ENCODE data around the gene MS4A6A.

Gene MS4A6A, protein sequence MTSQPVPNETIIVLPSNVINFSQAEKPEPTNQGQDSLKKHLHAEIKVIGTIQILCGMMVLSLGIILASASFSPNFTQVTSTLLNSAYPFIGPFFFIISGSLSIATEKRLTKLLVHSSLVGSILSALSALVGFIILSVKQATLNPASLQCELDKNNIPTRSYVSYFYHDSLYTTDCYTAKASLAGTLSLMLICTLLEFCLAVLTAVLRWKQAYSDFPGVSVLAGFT

DNA sequence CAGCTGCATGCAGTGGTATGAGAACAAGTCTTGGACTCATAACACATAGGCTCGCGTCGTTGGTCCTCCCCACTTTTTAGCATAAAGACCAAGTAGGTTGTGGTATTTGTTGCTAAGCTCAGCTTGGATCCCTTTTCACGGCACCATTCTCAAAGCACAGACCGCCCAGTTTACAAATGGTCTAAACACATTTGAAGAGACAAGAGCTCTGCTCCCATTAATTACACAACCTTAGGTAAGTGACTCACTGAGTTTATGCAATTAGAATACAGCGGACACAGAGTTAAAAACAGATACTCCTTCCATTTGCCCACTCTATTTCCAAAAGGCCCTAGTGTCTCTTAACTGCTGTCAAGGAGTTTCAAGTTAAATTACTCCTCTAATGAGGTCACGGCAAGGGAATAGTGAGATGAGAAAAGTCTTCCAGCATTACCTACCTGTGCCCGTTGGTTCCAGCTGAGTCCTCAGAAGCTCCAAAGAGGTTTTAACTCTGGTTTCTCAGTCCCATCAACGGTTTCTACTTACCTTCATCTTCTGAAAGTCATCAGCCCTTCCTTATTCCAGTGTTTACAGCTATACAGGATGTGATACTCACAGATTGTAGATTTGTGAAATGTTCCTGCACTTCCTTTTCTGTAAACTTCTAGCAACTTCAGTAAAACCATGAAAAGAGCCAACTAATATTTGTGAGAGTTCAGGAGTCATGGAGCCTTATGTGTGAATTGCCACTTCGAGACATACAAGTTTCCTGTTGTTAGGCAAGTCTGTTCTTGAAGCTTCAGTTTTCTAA is at the start of gene MS4A6A:
Gene MS4A6A (minus strand): TSS at position 543 of the 790 bp plus-strand sequence. CDS start 1,356 bp downstream, outside the sequence.
- H3K9me3 Mint-ChIP-seq: peaks cover 11% of the 10 kb centered on the region

DNA sequence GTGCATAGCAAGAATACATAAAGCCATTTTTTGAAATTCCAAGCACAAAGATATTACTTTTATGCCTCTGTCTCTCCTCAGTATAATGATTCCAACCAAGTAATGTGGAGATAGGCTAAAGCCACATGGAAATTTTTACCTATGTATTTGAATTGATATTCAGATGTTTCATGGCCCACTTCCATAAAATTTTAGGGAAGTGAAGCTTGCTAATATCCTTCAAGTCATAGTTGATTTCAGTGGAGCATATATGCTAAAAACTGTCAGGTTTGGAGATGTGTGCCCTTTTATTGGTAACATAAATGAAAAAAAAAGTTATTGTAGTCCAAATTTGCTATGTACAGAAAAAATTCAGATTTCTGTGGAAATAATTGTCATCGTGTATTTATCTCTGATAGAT is 47.8 kb upstream of the MS4A6A start:
- DNase-seq: no peak
- Mint-ChIP-seq H3K36me3 (ENCODE audit: low read depth) (no peaks in the 10 kb centered on the region), H3K9me3 (no peaks in the 10 kb centered on the region), H3K27ac (no peak overlapping the region), H3K27me3 (ENCODE audit: low read depth, poor library complexity) (no peaks in the 10 kb centered on the region), H3K4me1 (no peaks in the 10 kb centered on the region), H3K4me3 (no peak overlapping the region)
- TF ChIP-seq, protein P1, sequence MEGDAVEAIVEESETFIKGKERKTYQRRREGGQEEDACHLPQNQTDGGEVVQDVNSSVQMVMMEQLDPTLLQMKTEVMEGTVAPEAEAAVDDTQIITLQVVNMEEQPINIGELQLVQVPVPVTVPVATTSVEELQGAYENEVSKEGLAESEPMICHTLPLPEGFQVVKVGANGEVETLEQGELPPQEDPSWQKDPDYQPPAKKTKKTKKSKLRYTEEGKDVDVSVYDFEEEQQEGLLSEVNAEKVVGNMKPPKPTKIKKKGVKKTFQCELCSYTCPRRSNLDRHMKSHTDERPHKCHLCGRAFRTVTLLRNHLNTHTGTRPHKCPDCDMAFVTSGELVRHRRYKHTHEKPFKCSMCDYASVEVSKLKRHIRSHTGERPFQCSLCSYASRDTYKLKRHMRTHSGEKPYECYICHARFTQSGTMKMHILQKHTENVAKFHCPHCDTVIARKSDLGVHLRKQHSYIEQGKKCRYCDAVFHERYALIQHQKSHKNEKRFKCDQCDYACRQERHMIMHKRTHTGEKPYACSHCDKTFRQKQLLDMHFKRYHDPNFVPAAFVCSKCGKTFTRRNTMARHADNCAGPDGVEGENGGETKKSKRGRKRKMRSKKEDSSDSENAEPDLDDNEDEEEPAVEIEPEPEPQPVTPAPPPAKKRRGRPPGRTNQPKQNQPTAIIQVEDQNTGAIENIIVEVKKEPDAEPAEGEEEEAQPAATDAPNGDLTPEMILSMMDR (IDR thresholded peaks at IDR 0.05): no peak

More for the DNA sequence above, at the start of gene MS4A6A:
- no peak for DNase-seq
- Mint-ChIP-seq H3K27ac (no peak within 1 kb of the TSS), H3K36me3 (ENCODE audit: low read depth) (no peaks in the 10 kb centered on the region), H3K27me3 (ENCODE audit: low read depth, poor library complexity) (no peaks in the 10 kb centered on the region), H3K4me3 (no peak within 1 kb of the TSS), H3K4me1 (peaks cover 9% of the 10 kb centered on the region)
- TF ChIP-seq, protein P1 (IDR thresholded peaks at IDR 0.05): no peak

DNA sequence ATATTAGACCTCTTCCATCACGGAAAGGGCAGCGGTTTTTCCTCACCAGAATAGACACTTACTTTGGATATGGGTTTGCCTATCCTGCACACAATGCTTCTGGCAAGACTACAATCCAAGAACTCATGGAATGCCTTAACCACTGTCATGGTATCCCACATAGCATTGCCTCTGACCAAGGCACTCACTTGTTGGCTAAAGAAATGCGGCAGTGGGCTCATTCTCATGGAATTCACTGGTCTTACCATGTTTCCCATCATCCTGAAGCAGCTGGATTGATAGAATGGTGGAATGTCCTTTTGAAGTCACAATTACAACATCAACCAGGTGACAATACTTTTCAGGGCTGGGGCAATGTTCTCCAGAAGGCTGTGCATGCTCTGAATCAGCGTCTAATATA is 39.3 kb upstream of the MS4A6A start:
- Mint-ChIP-seq H3K27me3 (ENCODE audit: low read depth, poor library complexity) (peaks cover 3% of the 10 kb centered on the region), H3K4me1 (no peaks in the 10 kb centered on the region), H3K36me3 (ENCODE audit: low read depth) (no peaks in the 10 kb centered on the region), H3K9me3 (no peaks in the 10 kb centered on the region), H3K27ac (no peak overlapping the region), H3K4me3 (no peak overlapping the region)
- TF ChIP-seq, protein P1 (IDR thresholded peaks at IDR 0.05): no peak
- no peak for DNase-seq

DNA sequence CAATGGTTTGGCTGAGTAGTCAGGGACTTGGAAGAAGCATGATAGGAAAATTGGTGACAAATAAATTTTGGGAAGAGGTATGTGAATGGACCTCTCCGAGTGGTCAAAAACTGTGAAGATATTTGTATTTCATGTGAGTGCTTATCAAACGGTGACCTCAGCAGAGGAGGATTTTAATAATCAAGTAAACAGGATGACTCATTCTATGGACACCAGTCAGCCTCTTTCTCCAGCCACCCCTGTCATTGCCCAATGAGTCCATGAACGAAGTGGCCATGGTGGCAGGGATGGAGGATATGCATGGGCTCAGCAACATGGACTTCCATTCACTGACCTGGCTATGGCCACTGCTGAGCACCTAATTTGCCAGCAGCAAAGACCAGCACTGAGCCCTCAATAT is 38.8 kb upstream of the MS4A6A start:
- Mint-ChIP-seq H3K27me3 (ENCODE audit: low read depth, poor library complexity) (peaks cover 3% of the 10 kb centered on the region), H3K4me3 (no peak overlapping the region), H3K36me3 (ENCODE audit: low read depth) (no peaks in the 10 kb centered on the region), H3K27ac (no peak overlapping the region), H3K9me3 (no peaks in the 10 kb centered on the region), H3K4me1 (no peaks in the 10 kb centered on the region)
- TF ChIP-seq, protein P1 (IDR thresholded peaks at IDR 0.05): no peak
- DNase-seq: no peak

DNA sequence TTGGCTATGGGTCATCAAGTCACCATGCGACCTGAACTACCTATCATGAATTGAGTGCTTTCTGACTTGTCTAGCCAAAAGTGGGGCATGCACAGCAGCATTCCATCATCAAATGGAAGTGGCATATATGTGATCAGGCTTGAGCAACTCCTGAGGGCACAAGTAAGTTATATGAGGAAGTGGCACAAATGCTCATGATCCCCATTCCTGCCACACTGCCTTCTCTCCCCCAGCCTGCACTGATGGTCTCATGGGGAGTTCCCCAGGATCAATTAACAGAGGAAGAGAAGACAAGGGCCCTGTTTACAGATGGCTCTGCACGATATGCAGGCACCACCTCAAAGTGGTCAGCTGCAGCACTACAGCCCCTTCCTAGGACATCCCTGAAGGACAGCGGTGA is 38.3 kb upstream of the MS4A6A start:
- TF ChIP-seq, protein P1 (IDR thresholded peaks at IDR 0.05): no peak
- Mint-ChIP-seq H3K27me3 (ENCODE audit: low read depth, poor library complexity) (peaks cover 3% of the 10 kb centered on the region), H3K9me3 (no peaks in the 10 kb centered on the region), H3K4me3 (no peak overlapping the region), H3K4me1 (no peaks in the 10 kb centered on the region), H3K36me3 (ENCODE audit: low read depth) (no peaks in the 10 kb centered on the region), H3K27ac (no peak overlapping the region)
- no peak for DNase-seq

Measured in nephron progenitor cell (in vitro differentiated cells).